Suppressor macrophage treated with lipopolysaccharide for 1 hour (primary cell): ENCODE data around the gene RFTN2.
"Not testable (repeated sequence)": the region's sequence is repeated elsewhere in the genome, so short reads cannot be mapped to it uniquely, and the experiment has no call there.

Experiments used
- DNase-seq, 3 donors: peaks; one replicate each; pipeline ENCODE4 v3.0.0-alpha.2; 2020 to 2022

RFTN2 gene

GRCh38 chr2:197601726-197602125 is 73.7 kb downstream of the RFTN2 start:
- no peak for DNase-seq

GRCh38 chr2:197600306-197600705 is 75.1 kb downstream of the RFTN2 start:
- no peak for DNase-seq

GRCh38 chr2:197599285-197599965 is 76.0 kb downstream of the RFTN2 start:
- DNase-seq: peak; percentile 49 to 62 (median 57)

GRCh38 chr2:197598450-197598849 is 76.9 kb downstream of the RFTN2 start:
- DNase-seq: no peak

- no peak for DNase-seq
Measured at GRCh38 chr2:197597166-197597565, 78.2 kb downstream of the RFTN2 start.

GRCh38 chr2:197596766-197597165 is 78.6 kb downstream of the RFTN2 start:
- DNase-seq: no peak

GRCh38 chr2:197591339-197592072 is 83.9 kb downstream of the RFTN2 start:
- DNase-seq: no peak

- DNase-seq: not testable (repeated sequence)
Measured at GRCh38 chr2:197587255-197587654, 88.1 kb downstream of the RFTN2 start.

GRCh38 chr2:197580166-197580565 is 95.2 kb downstream of the RFTN2 start:
- DNase-seq: not testable (repeated sequence)

GRCh38 chr2:197578294-197578693 is 97.1 kb downstream of the RFTN2 start:
- not testable (repeated sequence) for DNase-seq

- DNase-seq: no peak
Measured at GRCh38 chr2:197577446-197577845, 97.9 kb downstream of the RFTN2 start.

- DNase-seq: no peak
Measured at GRCh38 chr2:197576631-197577030, 98.8 kb downstream of the RFTN2 start.

GRCh38 chr2:197575987-197576386 is 99.4 kb downstream of the RFTN2 start:
- no peak for DNase-seq

- no peak for DNase-seq
Measured at GRCh38 chr2:197573608-197574007, 101.8 kb downstream of the RFTN2 start.

- no peak for DNase-seq
Measured at GRCh38 chr2:197571627-197572271, 103.6 kb downstream of the RFTN2 start.

- DNase-seq: no peak
Measured at GRCh38 chr2:197560146-197560665, 115.2 kb downstream of the RFTN2 start.

- DNase-seq: no peak
Measured at GRCh38 chr2:197559681-197560080, 115.7 kb downstream of the RFTN2 start.

- DNase-seq: no peak
Measured at GRCh38 chr2:197558393-197558792, 117.0 kb downstream of the RFTN2 start.

- DNase-seq: peak; percentile 38 to 62 (median 56)
Measured at GRCh38 chr2:197556456-197556855, 118.9 kb downstream of the RFTN2 start.

- DNase-seq: no peak
Measured at GRCh38 chr2:197555467-197555866, 119.9 kb downstream of the RFTN2 start.

- not testable (repeated sequence) for DNase-seq
Measured at GRCh38 chr2:197551260-197551659, 124.1 kb downstream of the RFTN2 start.

GRCh38 chr2:197548582-197548981 is 126.8 kb downstream of the RFTN2 start:
- DNase-seq: no peak

GRCh38 chr2:197547163-197547900 is 128.1 kb downstream of the RFTN2 start:
- no peak for DNase-seq
